Cardiac ventricle fibroblast (primary cell): ENCODE measurements around the gene OR14K1. TPM values are rescaled to one million over a fixed set of nuclear protein-coding genes. Genes with fewer than 3 reads are reported as not detected.

ENCODE experiments used
- total RNA-seq: library from RNA; depleted of rRNA; stranded (reverse); fragments of >200 nt; gene quantifications from 2 replicates; pipeline ENCODE4 v1.2.3, GENCODE V29; 2015

The OR14K1 gene
- not detected in 2 replicates for total RNA-seq

GRCh38 chr1:247738315-247738714, at the start of gene OR14K1:
Gene OR14K1, plus strand, starts transcription at chr1:247738615. Its CDS starts 0 bp downstream, at chr1:247738615.

GRCh38 chr1:247716546-247716945, 21.9 kb upstream of the OR14K1 start, which contains the start of gene OR6F1:
Gene OR6F1, minus strand, starts transcription at chr1:247716646. Its CDS starts 3,891 bp downstream, at chr1:247712755.

GRCh38 chr1:247748041-247748440, 9.6 kb downstream of the OR14K1 start, which contains the start of gene OR14A2:
Gene OR14A2, minus strand, starts transcription at chr1:247748141.

GRCh38 chr1:247760456-247760855, 22.0 kb downstream of the OR14K1 start, which contains the start of gene OR1C1:
Gene OR1C1, minus strand, starts transcription at chr1:247760556. Its CDS starts 2,150 bp downstream, at chr1:247758406.

Other genes starting within 250 kb of the OR14K1 start
- under 0.01 TPM in 1 of 2 replicates, not detected in the other for gene OR2C3, start 202.2 kb upstream of the OR14K1 start, total RNA-seq
- not detected in 2 replicates for gene GCSAML, start 189.5 kb upstream of the OR14K1 start, total RNA-seq
- not detected in 2 replicates for gene OR2G2, start 150.3 kb upstream of the OR14K1 start, total RNA-seq
- not detected in 2 replicates for gene OR2G3, start 133.0 kb upstream of the OR14K1 start, total RNA-seq
- not detected in 2 replicates for gene OR13G1, start 58.9 kb upstream of the OR14K1 start, total RNA-seq
- gene OR6F1, start 22.0 kb upstream of the OR14K1 start, total RNA-seq = not detected in 2 replicates
- not detected in 2 replicates for gene OR14A2, start 9.5 kb downstream of the OR14K1 start, total RNA-seq
- not detected in 2 replicates for gene OR1C1, start 21.9 kb downstream of the OR14K1 start, total RNA-seq
- gene OR14A16, start 85.5 kb downstream of the OR14K1 start, total RNA-seq = not detected in 2 replicates
- not detected in 2 replicates for gene OR11L1, start 103.3 kb downstream of the OR14K1 start, total RNA-seq
- gene TRIM58, start 118.6 kb downstream of the OR14K1 start, total RNA-seq = not detected in 2 replicates
- not detected in 2 replicates for gene OR2W3, start 157.0 kb downstream of the OR14K1 start, total RNA-seq
- not detected in 2 replicates for gene OR2T8, start 181.6 kb downstream of the OR14K1 start, total RNA-seq
- gene OR2AJ1, start 186.3 kb downstream of the OR14K1 start, total RNA-seq = not detected in 2 replicates
- not detected in 2 replicates for gene OR2L8, start 210.2 kb downstream of the OR14K1 start, total RNA-seq
- gene OR2AK2, start 226.6 kb downstream of the OR14K1 start, total RNA-seq = not detected in 2 replicates